ENCODE results near the gene NEK8.

The NEK8 gene

DNA sequence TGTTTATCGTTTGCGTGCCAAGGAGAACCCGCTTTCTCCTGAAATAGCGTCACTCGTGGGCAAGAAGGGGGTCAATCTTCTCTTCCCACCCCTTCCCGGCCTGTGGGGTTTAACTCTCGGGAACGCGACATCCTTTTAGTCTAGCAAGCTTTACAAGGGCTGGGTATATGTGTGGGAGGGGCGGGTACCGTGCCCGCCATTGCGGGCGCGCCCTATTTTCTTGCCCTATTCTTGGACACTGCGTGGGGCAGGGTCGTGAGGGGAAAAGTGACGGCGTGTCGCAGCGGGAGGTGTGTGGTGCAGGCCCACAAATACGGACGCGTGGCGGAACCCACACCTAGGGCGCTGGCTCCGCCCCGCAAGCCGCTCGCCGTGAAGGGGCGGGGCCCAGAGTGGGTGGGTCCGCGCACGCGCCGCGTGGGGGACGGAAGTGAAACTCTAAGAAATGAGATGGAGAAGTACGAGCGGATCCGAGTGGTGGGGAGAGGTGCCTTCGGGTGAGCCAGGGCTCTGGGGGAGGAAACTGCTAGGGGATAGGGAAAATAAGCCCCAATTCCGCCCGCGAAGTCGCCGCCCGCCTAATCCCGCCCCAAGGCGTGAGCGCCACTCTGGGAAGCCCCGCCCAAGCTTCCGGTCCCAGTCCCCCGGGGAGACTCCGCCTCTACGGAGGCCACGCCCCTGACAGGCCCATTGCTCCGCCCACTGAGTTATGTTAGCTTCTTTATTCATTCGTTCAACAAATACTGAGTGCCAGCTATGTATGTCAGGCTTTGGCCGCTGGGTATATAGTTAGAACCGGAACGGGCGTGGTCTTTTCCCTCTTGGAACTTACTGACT, at the start of gene NEK8:
Gene NEK8 (plus strand): TSS at position 425 of the 837 bp plus-strand sequence. CDS start 26 bp downstream, at position 451.
- DNase-seq = peak; percentile 96

DNA sequence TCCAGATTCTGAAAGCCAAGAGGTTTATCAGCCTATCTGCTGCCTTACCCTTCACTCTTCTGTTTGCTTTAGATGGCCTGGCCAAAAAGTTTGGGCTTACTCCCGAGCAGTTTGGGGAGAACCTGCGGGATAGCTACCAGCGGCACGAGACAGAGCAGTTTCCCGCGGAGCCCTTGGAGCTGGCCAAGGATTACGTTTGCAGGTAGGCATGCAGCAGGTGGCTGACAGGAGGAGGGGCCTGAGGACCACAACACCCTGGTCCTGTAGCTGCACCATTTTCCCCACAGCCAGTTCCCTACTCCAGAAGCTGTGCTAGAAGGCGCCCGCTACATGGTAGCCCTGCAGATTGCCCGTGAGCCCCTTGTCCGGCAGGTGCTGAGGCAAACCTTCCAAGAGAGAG, 45.9 kb upstream of the NEK8 start:
- DNase-seq = no peak

DNA sequence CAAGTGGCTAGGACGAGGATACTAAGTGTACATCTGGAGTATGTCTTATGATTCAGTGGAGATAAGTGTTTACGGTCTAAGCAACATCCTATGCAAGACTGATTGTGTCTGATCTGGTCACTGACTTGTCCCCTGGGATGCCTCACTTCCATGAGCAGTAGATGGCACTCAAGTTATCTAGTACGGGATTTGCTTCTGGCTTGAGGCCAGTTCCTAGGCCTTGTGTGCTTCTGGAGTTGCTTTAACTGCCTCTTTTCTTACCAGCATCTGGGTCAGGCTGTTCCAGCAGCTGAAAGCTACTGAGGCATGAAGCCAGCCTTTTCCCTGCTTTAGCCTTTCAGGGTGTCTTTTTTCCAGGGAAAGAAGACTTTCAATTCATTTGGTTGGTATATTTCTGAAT, 43.6 kb upstream of the NEK8 start:
- DNase-seq = peak; percentile 62

DNA sequence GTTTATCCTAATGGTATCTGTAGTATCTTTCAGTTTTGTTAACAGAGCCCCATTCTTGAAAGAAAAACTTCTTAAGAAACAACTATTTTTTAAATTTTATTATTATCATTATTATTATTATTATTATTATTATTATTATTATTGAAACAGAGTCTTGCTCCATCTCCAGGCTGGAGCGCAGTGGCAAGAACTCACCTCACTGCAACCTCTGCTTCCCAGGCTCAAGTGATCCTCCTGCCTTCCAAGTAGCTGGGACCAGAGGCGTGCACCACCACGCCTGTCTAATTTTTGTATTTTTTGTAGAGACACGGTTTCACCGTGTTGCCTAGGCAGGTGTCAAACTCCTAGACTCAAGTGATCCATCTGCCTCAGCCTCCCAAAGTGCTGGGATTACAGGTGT, 43.2 kb upstream of the NEK8 start:
- DNase-seq = no peak

DNA sequence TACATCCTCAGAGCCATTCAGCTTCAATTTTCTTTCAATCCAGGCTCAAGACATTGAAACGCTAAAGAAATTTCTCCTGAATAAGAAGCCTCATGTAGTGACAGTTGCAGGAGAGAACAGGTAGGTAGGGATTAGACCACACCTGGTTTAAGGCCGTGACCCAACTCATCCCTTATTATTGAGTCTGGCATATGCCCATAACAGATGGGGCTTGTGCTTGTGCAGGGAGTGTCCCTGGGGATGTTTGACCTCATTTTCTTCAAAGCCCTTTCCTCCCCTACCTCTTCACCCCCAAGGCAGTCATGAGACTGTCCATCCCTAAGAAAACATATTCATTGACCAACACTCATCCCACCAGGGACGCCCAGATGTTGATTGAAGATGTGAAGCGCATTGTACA, 42.3 kb upstream of the NEK8 start:
- peak; percentile 65 for DNase-seq

DNA sequence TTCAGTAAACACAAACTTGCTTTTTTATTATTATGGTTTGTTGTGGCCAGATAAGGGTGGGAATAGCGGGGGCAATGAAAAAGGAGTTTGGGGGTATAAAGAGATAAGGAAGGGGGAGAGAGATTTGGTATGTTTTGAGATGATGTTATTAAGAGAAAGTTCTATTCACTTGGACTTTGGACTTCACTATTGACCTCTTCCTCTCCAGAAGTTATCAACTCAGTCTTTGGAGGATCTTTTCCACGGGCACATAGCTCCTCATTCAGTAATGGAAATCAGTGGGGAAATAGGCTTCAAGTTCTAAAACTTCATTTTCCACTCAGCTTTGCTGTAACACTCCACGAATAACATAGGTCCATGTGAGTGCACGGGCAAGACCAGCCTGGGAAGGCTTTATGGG, 40.1 kb upstream of the NEK8 start:
- no peak for DNase-seq

DNA sequence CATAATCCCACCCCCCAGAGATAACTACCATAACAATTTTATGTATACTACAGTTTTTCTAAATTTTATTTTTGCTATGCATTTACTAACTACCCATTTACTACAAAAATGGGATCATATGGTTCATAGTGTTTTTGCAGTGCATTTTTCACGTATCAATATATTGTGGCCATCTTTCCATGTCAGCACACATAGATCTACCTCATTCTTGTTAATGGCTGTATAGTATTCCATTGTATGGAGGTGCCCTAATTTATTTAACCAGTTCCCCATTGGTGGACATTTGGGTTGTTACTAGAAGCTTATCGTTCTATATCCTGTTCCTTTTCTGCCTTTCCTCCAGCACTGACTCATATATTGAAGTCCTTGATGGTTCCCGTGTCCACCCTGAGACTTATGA, 39.6 kb upstream of the NEK8 start:
- DNase-seq = no peak

DNA sequence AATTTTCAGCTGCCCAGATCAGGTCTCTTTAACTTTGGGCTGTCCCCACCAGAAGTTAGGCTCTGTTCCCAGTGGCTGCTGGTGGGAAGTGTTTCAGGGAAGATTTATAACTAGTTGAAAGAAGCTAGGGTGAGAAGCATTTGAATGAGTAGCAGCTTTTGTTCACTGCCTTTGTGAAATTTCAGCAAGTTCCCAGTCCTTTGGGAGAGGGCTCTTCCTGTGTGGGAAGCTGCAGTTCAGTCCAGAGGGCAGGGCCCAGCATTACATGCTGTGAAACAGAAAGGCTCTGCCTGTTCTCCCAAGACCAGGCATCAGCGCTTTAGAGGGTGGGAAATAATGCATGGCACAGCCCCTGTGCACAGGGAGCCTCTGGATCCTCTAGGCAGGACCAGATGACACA, 34.7 kb upstream of the NEK8 start:
- no peak for DNase-seq

DNA sequence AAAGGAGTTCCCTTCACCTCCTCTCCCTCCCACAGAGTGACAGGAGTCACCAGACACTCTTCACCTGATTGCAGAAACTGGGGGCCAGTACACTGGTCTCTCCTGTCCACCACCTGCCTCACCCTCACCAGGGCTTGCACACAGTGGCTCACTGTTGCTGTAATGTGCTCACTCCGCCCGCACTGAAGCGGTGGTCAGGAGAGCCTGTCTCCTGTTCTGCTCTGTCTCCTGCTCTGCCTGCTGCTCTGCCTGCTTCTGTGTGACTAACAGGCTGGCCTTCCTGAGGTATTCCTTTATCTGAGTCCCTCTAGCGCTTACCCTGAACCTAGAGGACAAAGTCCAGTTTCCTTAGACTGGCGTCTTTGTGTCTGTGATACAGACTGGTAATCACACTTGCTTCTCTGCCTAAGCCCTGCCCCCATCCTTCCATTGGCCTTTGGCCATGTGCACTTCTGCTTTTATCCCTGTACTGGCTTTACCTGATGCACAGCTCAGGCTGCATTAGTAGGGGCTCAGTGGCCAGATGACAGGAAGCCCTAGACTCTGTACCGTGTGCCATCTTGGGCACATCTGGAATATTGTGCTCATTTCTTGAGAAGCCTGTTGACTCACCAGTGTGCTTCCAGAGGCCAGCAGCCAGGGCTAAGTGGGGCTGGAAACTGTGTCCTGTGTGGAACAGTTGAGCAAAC, 30.2 kb upstream of the NEK8 start:
- DNase-seq = no peak

DNA sequence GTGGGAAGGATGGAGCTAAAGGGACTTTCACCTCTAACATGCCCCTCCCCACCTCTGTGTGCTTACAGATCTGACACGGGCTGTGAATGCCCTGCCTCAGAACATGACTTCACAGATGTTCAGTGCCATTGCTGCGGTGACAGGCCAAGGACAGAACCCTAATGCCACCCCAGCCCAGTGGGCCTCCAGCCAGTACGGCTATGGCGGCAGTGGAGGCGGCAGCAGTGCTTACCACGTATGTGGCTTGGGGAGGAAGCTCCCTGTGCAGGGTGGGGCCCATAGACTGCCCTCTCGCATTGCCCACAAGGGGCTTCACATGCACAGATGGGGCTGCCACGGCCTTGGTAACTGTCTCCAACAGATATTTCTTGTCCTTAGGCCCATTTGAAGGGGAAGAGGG, 28.3 kb upstream of the NEK8 start:
- no peak for DNase-seq

DNA sequence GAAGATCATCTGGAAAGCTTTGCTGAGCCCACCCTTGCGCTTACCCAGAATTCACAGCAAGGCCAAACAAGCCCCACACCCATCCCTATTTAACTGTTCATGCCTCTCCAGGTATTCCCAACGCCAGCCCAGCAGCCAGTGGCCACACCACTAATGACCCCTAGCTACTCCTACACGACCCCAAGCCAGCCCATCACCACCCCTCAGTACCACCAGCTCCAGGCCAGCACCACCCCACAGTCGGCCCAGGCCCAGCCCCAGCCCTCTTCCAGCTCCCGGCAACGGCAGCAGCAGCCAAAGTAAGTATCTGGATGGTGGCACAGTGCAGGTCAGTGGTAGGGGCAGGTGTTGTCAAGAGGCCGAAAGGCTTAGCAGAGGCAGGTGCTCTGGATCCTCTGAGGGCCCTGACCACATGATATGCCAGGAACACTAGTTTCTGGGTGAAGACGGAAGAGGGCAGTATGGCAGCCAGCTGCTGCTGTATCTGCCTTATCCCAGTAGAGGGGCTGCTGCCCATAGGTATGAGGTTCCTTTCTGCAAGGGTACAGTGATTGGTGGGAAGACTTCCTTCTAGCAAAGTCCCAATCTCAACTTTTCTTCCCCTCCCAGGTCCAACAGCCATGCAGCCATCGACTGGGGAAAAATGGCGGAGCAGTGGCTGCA, 27.6 kb upstream of the NEK8 start:
- no peak for DNase-seq

DNA sequence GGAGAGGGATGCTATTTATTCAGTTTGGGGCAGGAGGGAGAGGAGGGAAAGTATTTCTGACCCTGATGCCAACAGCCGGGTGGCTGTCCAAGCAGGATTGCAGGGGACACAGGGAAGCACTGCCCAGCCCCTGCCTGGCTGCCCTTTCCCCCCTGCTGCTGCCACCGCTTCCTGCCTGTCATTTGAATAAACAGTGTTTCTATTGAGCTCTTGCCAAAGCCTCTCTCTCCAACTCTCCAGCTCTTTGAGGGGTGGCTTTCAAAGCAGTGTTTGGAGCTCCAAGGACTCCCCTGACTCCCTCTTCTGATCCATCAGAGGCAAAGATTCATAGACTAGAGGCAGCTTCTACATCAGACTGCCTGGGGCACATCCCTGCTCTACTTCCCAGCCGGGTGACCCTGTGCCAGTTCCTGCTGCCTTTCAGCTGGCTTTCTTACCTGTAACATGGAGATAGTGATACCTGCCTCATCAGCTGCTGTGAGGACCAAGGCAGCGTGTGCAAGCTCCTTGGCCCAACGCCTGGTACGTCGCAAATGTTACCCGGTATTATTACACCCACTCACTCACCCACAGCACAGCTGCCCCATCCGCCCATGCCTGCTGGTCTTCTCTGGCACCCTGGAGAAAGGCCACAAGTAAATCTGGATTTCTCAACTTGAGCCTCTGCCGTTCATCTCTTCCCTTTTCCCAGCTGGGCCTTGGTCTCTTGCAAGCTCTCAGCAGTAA, 26.4 kb upstream of the NEK8 start:
- peak; percentile 75 for DNase-seq

DNA sequence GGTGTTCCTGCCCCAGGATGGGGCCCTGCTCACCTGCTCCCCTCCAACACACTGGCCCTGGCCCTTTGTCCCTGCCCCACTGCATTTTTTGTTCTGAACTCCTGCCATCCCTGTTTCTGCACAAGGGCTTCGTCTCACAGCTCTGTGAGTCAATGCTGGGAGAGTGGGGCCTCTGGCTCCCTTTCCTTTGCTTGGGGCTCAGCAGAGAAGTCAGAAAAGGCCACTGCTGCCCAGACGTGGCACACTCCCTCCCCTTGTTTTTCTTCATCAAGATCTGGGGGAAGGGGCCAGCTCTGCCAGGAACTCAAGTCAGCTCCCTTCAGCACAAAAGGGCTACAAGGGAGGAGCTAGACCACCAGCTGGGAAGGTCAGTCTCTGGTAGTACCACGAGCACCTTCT, 25.8 kb upstream of the NEK8 start:
- no peak for DNase-seq

DNA sequence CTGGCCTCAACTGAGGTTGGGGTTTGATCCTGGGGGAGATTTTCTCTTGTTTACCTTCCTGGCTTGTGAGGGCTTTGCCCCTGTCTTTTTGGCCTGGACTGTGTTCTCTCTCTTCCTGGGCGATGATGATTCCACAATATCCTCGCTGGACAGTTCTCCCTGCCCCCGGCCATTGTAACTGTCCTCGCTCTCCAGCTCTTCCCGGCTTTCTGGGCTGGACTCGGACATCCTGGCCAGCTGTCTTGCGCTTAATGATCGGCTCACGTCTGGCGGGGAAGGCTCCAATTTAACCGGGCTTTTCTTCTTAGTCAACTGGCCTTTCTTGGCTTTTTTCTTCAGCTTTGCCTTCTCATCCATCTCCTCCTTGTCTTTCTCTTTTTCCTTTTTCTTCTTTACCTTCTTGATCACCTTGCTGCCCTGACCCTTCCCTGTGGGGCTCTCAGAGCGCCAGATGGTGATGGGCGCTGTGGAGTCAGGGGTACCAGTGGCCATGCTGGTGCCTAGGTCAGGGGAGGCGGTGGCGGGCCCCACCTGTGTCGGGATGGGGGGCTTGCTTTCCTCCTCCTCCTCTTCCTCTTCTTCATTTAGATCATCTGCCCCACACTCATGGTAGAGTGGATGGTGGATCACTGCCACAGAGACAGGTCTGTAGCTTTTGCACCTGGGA, 24.9 kb upstream of the NEK8 start:
- no peak for DNase-seq

DNA sequence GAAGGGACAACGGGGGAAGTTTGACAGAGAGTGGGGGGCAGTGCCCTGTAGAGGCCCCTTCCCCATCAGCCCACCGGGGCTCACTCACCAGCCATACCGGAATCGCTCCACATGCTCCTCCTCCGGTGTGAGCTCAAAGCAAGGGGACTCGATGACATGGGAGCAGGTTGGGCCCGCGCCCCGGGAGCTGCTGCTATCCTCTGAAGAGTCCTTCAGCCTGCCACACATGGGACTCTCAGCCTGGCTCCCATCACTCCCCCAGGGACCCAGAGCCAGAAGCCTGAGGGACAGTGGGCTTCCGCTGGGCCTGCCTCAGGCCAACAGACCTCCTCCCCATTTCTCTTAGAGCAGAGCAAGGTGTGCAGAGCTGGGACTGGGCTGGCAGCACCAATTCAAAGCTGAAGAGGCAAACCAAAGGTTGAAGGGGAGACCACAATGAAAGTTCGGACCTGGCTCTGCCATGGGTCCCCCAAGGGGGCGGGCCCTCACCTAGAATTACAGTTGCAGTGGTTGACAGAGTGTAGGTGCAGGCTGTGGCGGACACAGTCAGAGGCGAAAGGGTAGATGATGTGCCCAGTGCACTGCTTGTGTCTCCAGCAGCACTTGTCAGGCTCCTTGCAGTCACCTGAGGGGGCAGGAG, 24.2 kb upstream of the NEK8 start:
- DNase-seq = no peak

DNA sequence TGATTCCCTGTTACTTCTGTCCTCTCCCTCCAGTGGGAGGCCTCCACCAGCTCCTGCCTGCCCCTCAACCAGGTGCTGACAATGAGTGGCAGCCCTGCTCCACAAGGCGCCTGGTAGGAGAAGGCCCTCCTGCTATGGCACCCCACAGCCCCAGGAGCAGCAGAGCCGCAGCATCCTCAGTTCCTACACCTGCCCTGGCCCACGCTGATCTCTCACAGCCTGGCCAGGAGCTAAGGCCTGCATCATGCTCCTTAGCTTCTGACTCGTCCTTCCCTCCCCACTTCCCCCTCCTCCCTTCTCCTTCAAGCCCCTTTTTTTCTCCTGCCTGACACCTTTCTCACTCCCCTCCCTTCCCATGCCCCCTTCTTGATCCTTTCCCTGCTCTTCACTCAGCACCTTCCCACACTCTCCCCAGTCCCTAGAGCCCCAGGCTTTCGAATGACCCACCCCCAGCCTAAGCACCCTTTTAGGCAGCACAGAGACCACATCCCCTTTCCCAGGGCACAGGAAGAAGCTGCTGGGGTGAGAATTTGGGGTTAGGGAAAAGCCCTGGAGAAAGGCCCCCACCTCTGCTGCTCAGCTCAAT, 23.4 kb upstream of the NEK8 start:
- no peak for DNase-seq

DNA sequence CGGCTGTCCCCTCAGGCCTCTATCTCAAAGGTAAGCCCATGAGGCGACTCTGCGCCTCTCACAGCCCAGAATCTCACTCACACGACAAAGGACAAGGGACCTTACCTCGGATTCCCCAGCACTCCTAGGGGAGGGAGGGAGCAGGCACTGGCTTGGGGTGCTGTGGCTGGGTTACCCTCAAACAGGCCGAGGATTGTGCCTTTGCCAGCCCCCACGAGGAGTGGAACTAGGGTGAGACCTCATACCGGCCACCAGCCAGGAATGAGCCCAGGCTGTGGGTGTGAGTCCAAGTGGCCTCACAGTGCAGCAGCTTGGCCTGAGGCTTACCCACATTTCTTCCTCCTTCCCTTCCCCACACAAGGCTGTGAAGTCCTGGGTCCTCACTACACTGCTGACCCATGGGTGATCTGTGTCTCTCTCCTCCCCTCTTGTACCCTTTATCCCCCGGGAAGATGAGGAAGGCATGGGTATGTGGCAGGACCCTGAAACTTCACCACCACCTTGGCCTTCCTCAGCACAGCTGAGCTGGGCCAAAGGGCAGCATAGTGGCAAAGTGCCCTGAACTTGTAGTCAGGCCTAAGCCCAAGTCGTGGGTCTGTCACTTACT, 22.8 kb upstream of the NEK8 start:
- no peak for DNase-seq

DNA sequence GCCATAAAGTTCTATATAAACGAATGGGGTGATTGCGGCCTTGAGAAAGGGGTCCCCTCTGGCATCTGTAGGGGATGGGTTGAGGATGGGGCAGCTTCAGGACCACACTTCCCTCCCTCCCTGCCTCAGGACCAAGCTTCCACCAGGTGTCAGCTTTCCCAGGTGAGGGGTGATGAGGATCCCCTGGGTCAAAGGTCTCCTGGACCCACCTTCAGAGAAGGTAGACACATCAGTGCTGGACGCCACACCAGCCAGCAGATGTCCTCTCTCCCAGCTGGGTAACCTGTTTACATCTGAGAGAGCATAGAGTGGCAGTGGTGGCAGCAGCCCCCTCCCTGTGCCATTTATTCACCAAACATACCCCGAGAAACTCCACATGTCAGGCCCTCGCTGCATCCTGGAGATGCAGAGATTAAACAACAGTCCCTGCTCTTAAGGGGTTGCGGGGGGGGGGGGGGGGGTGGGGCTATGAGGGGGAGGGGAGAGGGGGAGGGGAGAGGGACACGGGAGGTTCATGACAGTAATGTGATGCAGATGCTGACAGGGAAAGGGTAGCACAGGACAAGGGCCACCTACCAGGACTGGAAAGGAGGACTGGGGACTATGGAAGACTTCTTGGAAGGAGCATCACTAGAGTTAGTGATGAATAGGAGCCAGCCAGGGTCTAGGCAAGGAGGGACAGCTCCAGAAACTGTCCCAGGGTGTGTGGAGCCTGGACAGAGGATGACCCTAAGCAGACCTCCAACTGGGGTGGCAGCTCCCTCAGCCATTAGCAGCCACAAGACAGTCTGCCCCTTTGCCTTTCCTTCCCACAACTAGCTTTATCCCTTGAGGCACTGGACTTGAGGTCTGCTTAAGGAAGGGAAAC, 21.9 kb upstream of the NEK8 start:
- no peak for DNase-seq

DNA sequence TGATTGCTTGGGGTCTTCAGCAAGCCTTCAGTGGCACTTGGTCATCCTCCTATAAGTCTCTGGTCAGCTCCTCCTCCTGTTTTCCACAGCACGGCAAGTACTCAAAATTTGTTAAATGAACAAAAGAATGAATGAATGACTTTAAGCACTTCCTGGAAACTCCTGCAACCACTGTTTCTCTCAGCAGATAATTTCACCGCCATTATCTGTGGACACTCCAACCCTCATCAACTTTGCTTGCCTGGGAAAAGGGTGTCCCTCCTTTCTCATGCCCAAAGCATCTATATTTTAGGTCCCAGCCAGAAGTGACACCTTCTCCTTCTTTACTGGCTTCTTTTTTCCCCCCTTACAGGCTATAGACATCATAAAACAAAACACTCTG, 21.3 kb upstream of the NEK8 start:
- DNase-seq = no peak

Measured in NCI-H69 (cell line).